Measurements from ENCODE around the gene PTPN11.

Gene PTPN11

DNA sequence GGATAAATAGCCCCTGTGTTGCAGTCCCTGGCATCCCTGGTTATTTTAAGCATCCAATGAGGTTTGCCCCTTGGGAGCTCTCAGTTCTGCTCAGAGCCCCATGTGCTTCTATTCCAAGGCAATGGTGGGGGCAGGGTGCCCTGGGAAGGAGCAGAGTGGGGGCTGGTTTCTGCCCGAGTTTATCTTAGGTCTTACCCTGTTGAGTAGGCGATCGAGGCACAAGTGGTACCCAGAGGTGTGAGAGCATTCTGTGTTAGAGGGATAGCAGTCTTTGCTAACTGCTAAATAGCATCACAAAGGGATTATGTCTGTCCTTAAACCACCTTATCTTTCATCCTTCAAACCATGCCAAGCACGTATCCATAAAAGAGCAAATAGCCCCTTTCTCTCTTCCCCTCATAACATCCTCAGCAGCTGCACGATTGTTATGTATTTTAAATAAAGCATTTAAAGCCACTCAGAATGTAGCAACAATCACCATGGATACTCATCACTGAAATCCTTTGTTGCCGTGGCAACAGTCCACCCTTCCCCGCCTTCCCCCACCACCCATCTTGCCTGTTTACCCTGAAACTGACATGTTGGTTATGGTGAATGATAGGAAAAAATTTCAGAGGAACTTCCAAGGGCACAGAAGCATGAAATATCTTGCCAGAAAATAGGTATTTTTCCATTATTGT lies 139.3 kb downstream of the PTPN11 start:
- Mint-ChIP-seq H3K4me3 (no peak overlapping the region), H3K36me3 (no peaks in the 10 kb centered on the region), H3K9me3 (peaks cover 4% of the 10 kb centered on the region), H3K27ac (no peak overlapping the region), H3K4me1 (no peaks in the 10 kb centered on the region), H3K27me3 (peaks cover 7% of the 10 kb centered on the region)
- ATAC-seq: no peak
